ENCODE measurements around the gene PLOD2.

GRCh38 chr3:146111337-146111736 lies 49.6 kb downstream of the PLOD2 start:
- TF ChIP-seq CTCF (IDR thresholded peaks at IDR 0.05; ENCODE audit: control extremely low read depth in 1 of 3, insufficient read depth in 1 of 3, low read depth in 1 of 3, low read length in 3 of 3) (no peak), RAD21 (IDR thresholded peaks at IDR 0.05 in 1 of 2, conservative IDR thresholded peaks at IDR 0.05 in 1 of 2; ENCODE audit: low read depth in 2 of 2, low read length in 2 of 2) (no peak), GABPA (IDR thresholded peaks at IDR 0.05; ENCODE audit: borderline replicate concordance, insufficient read depth, low read length) (no peak), CEBPB (IDR thresholded peaks at IDR 0.05; ENCODE audit: low read depth, low read length) (no peak), POLR2AphosphoS5 (IDR thresholded peaks at IDR 0.05; ENCODE audit: low read depth, low read length) (no peak), POLR2A (IDR thresholded peaks at IDR 0.05; ENCODE audit: control extremely low read depth in 1 of 2, low read depth in 2 of 2, low read length in 2 of 2) (no peak)

Data from H1 (cell line).